Measurements from ENCODE around the gene KCNH1.

DNA sequence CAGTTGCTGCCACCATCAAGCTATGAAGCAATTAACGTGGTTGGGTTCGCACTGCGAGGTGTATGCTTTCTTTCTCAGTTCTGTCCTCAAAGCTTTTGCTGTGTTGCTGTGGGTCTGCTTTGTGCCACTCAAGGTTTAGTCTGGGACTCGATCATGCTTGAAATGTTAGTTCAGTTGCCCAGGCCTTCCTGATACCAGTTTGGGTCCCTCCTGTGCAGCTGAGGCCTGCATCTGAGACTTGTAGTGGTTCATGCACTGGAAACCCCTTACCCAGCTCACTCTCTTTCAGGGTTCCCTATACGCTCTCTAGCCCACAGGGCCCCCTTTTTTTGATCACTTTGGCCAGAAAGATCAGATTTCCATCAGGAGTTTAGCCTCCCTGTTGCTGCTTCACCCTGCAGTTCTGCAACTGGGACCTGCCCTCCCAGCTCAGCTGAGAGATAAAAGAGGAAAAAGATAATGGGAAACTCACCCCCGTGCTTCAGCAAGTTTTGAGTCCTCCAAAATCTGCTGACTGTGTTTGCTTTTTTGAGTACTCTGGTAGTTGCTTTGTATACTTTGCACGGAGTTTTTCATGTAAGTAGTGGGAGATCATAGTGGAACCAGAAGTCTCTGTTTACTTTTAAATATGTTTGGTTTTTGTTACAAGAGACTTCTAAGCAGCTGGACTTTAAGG is 488.2 kb downstream of the KCNH1 start:
- TF ChIP-seq EZH2 (IDR thresholded peaks at IDR 0.05; ENCODE audit: borderline replicate concordance, low read depth, low read length, poor library complexity, severe bottlenecking) = no peak
- TF ChIP-seq, protein P1, sequence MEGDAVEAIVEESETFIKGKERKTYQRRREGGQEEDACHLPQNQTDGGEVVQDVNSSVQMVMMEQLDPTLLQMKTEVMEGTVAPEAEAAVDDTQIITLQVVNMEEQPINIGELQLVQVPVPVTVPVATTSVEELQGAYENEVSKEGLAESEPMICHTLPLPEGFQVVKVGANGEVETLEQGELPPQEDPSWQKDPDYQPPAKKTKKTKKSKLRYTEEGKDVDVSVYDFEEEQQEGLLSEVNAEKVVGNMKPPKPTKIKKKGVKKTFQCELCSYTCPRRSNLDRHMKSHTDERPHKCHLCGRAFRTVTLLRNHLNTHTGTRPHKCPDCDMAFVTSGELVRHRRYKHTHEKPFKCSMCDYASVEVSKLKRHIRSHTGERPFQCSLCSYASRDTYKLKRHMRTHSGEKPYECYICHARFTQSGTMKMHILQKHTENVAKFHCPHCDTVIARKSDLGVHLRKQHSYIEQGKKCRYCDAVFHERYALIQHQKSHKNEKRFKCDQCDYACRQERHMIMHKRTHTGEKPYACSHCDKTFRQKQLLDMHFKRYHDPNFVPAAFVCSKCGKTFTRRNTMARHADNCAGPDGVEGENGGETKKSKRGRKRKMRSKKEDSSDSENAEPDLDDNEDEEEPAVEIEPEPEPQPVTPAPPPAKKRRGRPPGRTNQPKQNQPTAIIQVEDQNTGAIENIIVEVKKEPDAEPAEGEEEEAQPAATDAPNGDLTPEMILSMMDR (conservative IDR thresholded peaks at IDR 0.05; ENCODE audit: low read depth, low read length) = no peak

All from A673 (cell line).